Brain microvascular endothelial cell (primary cell): ENCODE measurements around the gene IGF2BP1.
"Not testable (repeated sequence)": the region's sequence is repeated elsewhere in the genome, so short reads cannot be mapped to it uniquely, and the experiment has no call there.

Experiments used
- DNase-seq: peaks from one replicate; pipeline ENCODE4 v3.0.0-alpha.2; 2020
- H3K27ac ChIP-seq: fragments of 250-450 bp; sonication (Bioruptor Pico); 2 replicates; pipeline ENCODE4 v1.5.1; 2020; ENCODE audit warnings: mild to moderate bottlenecking, moderate library complexity
- H3K27me3 ChIP-seq: fragments of 250-450 bp; sonication (Bioruptor Pico); replicated peaks from 2 replicates; pipeline ENCODE4 v1.5.1; 2020; ENCODE audit warnings: mild to moderate bottlenecking
- H3K36me3 ChIP-seq: fragments of 250-450 bp; sonication (Bioruptor Pico); replicated peaks from 2 replicates; pipeline ENCODE4 v1.5.1; 2020; ENCODE audit warnings: mild to moderate bottlenecking
- H3K4me3 ChIP-seq: 2 replicates; pipeline ENCODE4 v1.5.1; 2011; ENCODE audit warnings: low read depth, mild to moderate bottlenecking, control low read depth, low read length, moderate library complexity
- in situ Hi-C: cut with HindIII; loops from 2 replicates; pipeline ENCODE4 v1.10.0; 2017; ENCODE audit warnings: low sequenced_read_pairs, low pct_ligation_motif_present
- TF ChIP-seq, protein P1 (sequence below): IDR thresholded peaks from 2 replicates; pipeline ENCODE4 v1.5.1; 2011; ENCODE audit warnings: low read depth, mild to moderate bottlenecking, moderate library complexity, low read length, control low read depth, inconsistent platforms; ENCODE audit errors: missing control alignments

The IGF2BP1 gene

DNA sequence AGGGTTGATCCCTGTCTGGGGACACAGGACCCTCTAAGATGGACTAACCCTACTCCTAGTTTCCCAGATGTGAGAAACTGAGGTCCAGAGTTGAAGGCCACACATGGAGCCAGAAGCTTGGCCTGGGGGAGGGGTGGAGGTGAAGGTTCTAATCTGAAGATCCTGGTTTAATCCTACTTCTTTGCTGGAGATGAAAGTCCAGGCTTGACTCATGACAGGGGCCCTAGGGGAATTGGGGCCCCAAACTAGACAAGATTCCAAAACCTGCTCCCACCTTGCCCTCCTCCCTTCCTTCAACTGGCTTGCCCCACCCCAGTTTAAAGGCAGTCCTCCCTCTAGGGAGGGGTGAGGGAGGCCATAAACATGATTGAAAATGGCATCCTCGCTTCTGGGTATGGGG lies 21.6 kb downstream of the IGF2BP1 start:
- in situ Hi-C loops = no loop called here
- TF ChIP-seq, protein P1, sequence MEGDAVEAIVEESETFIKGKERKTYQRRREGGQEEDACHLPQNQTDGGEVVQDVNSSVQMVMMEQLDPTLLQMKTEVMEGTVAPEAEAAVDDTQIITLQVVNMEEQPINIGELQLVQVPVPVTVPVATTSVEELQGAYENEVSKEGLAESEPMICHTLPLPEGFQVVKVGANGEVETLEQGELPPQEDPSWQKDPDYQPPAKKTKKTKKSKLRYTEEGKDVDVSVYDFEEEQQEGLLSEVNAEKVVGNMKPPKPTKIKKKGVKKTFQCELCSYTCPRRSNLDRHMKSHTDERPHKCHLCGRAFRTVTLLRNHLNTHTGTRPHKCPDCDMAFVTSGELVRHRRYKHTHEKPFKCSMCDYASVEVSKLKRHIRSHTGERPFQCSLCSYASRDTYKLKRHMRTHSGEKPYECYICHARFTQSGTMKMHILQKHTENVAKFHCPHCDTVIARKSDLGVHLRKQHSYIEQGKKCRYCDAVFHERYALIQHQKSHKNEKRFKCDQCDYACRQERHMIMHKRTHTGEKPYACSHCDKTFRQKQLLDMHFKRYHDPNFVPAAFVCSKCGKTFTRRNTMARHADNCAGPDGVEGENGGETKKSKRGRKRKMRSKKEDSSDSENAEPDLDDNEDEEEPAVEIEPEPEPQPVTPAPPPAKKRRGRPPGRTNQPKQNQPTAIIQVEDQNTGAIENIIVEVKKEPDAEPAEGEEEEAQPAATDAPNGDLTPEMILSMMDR = no peak
- no peaks in the 10 kb centered on the region for H3K27me3 ChIP-seq
- no peak for DNase-seq
- H3K27ac ChIP-seq = no peak overlapping the region
- H3K36me3 ChIP-seq = peaks cover 6% of the 10 kb centered on the region
- no peak overlapping the region for H3K4me3 ChIP-seq

DNA sequence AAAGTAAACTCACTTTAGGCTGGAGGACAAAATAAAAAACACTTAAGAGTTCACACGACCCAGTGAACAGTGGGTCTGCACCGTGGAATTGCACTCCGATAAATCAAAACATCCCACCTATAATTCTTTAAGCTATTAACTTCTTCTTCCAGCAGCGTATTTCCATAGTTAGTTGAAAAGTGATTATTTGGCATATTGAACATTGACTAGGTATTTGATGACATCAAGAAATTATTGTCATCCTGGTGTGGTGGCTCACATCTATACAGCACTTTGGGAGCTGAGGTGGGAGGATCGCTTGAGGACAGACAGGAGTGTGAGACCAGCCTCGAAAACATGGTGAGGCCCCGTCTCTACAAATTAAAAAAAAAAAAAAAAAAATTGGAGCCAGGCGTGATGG lies 23.4 kb downstream of the IGF2BP1 start:
- DNase-seq = no peak
- no peaks in the 10 kb centered on the region for H3K36me3 ChIP-seq
- TF ChIP-seq, protein P1 = no peak
- in situ Hi-C loops = no loop called here
- no peak overlapping the region for H3K4me3 ChIP-seq
- H3K27ac ChIP-seq = peak overlapping the region; percentile 60
- no peaks in the 10 kb centered on the region for H3K27me3 ChIP-seq

DNA sequence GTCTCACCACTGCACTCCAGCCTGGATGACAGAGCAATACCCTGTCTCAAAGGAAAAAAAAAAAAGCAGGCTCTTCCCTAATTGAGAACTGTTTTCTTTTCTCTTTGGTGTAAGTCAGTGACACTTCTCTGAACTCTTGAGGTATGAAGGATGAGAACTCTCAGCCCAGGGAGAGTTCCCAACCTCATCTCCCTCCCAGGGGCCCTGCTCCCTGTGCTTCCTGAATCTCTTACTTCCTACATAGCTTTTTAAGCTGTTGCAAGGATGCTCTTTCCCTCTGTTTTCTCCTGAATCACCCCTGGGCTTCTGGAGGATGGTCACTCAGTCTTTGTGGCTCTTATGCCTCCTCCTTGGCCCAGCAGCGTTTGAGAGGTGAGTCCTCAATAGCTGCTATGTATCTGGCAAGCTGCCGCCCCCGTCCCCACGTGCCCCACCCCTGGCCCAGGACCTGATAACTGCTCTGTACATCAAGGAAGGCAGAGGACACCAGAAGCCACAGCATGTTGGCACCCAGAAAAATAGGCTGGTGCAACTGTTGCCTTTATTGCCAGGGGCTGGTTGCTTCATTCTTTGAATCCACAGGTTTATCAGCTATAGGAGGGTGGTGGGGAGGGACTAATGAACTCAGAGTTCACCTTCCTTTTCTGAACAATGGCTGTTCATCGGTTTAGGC lies 24.0 kb downstream of the IGF2BP1 start:
- Histone ChIP-seq H3K4me3 (no peak overlapping the region), H3K36me3 (peaks cover 2% of the 10 kb centered on the region), H3K27me3 (no peaks in the 10 kb centered on the region), H3K27ac (peak overlapping the region; percentile 60)
- DNase-seq = peak; percentile 42
- TF ChIP-seq, protein P1 = no peak
- in situ Hi-C loops = no loop called here

DNA sequence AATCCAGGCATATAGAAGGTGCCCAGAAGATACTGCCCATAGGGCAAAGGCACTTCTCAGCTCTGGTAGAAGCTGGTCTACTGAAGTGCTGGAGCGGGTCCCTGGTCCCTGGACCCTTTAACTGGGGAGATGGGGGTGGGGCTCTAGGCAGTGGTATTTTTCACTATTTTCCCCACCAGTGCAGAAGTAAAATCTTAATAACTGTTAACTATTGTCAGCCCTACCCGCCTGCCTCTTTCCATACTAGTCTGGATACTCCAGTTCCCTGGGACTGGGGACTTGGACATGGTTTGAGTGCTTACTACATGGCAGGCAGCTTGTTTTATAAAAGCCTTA lies 24.6 kb downstream of the IGF2BP1 start:
- in situ Hi-C loops = no loop called here

DNA sequence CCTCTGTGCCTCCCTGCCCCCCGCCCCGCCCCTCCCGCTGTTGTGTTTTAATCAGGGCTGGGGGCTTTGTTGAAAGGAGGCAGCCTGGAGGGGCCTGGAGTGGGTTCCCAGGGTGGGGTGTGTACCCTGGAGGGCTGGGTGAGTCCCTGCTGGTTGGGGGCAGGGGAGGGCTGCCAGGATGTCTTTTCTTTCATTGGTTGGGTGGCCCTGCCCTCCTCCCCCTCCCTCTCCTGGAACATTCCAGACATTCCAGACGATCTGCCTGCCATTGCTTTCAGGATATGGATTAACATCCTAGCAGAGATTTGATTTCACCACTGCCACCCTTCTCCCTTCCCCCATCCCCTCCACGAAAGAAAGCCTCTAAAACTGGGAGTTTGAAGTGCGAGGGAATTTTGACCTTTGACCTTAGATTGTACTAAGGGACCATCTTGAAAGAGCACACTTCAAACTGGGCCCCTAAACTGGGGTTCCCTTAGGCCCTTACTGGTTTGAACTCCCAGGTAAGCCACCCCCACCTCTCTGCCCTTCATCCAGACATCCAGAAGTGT lies 25.3 kb downstream of the IGF2BP1 start:
- Histone ChIP-seq H3K27me3 (no peaks in the 10 kb centered on the region), H3K36me3 (peaks cover 8% of the 10 kb centered on the region), H3K4me3 (no peak overlapping the region), H3K27ac (peak overlapping the region; percentile 60)
- in situ Hi-C loops = no loop called here
- TF ChIP-seq, protein P1 = no peak
- peak; percentile 58 for DNase-seq

More for the DNA sequence above, 24.6 kb downstream of the IGF2BP1 start:
- no peak for DNase-seq
- peaks cover 3% of the 10 kb centered on the region for H3K36me3 ChIP-seq
- H3K27me3 ChIP-seq = no peaks in the 10 kb centered on the region
- H3K4me3 ChIP-seq = no peak overlapping the region
- TF ChIP-seq, protein P1 = no peak
- H3K27ac ChIP-seq = peak overlapping the region; percentile 60

DNA sequence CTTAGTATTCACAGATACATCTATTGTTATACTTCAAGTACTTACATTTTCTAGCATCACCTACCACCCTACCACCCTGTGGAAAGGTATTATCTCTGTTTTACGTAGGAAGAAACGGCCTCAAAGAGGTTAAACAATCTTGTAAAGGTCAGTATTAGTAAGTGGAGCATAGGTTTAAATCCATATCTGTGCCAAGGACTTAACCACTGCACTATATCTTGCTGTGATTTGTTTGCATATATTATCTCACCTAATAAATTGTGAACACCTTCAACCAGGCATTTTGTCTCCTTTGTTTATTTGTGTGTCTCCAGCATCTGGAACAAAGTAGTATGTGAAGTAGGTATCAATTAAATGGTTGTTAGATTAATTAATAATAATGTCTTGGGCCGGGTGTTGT lies 27.3 kb downstream of the IGF2BP1 start:
- Histone ChIP-seq H3K4me3 (no peak overlapping the region), H3K27me3 (no peaks in the 10 kb centered on the region), H3K27ac (no peak overlapping the region), H3K36me3 (peaks cover 18% of the 10 kb centered on the region)
- no peak for DNase-seq
- TF ChIP-seq, protein P1 = no peak
- in situ Hi-C loops = no loop called here

DNA sequence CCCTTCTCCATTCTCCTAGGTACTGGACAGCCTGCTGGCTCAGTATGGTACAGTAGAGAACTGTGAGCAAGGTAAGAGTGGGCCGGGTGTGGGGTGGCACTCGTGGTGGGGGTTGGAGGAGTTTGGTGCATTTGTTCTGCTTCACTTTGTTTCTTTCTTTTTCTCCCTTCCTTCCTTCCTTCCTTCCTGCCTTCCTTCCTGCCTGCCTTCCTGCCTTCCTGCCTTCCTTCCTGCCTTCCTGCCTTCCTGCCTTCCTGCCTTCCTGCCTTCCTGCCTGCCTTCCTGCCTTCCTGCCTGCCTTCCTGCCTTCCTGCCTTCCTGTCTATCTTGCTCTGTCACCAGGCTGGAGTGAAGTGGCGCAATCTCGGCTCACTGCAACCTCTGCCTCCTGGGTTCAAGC lies 29.3 kb downstream of the IGF2BP1 start:
- H3K27ac ChIP-seq, H3K4me3 ChIP-seq, H3K27me3 ChIP-seq, DNase-seq: not testable (repeated sequence)
- H3K36me3 ChIP-seq = peaks cover 22% of the 10 kb centered on the region
- in situ Hi-C loops = loop anchor here (25.0 kb wide), 2 partner anchors 114 to 214 kb away; partner anchors contain the start of genes TTLL6 and UBE2Z
